OCI-LY1 (cell line): ENCODE results near the gene KIFC3.

Experiments
- H2AFZ ChIP-seq: fragments of 200-600 bp; sonication (generic), shearing (Covaris generic); 2 replicates; pipeline ENCODE4 v1.6.0; 2014; ENCODE audit warnings: antibody characterized with exemption, mild to moderate bottlenecking, low read length
- H3F3A ChIP-seq: fragments of 200-600 bp; sonication (generic), shearing (Covaris generic); 2 replicates; pipeline ENCODE4 v1.6.0; 2014; ENCODE audit warnings: mild to moderate bottlenecking, antibody characterized with exemption, low read length, moderate library complexity; ENCODE audit not compliant: insufficient read depth
- H3K27ac ChIP-seq: fragments of 200-600 bp; sonication (generic); 2 replicates; pipeline ENCODE4 v1.5.1; 2014; ENCODE audit warnings: low read length, mixed run types, mild to moderate bottlenecking, low read depth; ENCODE audit not compliant: poor library complexity, severe bottlenecking
- H3K27me3 ChIP-seq: fragments of 200-600 bp; sonication (generic); 2 replicates; pipeline ENCODE4 v1.6.0; 2014; ENCODE audit warnings: antibody characterized with exemption, mild to moderate bottlenecking, low read length, moderate library complexity; ENCODE audit not compliant: insufficient read depth
- H3K36me3 ChIP-seq: fragments of 200-600 bp; sonication (generic); 2 replicates; pipeline ENCODE4 v1.6.1; 2014; ENCODE audit warnings: mild to moderate bottlenecking, antibody characterized with exemption, low read length, moderate library complexity, mixed read lengths; ENCODE audit not compliant: insufficient read depth
- H3K4me1 ChIP-seq: fragments of 200-600 bp; sonication (generic); 2 replicates; pipeline ENCODE4 v1.5.1; 2014; ENCODE audit warnings: mild to moderate bottlenecking, low read length, moderate library complexity; ENCODE audit not compliant: insufficient read depth, severe bottlenecking
- H3K4me2 ChIP-seq: fragments of 200-600 bp; sonication (generic), shearing (Covaris generic); 2 replicates; pipeline ENCODE4 v1.6.1; 2014; ENCODE audit warnings: low read length
- H3K4me3 ChIP-seq: fragments of 200-600 bp; sonication (generic); 2 replicates; pipeline ENCODE4 v1.5.1; 2014; ENCODE audit warnings: low read length, low read depth, mild to moderate bottlenecking, mixed read lengths; ENCODE audit not compliant: poor library complexity, severe bottlenecking
- H3K79me2 ChIP-seq: fragments of 200-600 bp; shearing (Covaris generic); 2 replicates; pipeline ENCODE4 v1.6.1; 2016; ENCODE audit warnings: mixed run types, low read length, mixed read lengths; ENCODE audit not compliant: insufficient read depth
- H3K9ac ChIP-seq: fragments of 200-600 bp; sonication (generic), shearing (Covaris generic); 2 replicates; pipeline ENCODE4 v1.6.1; 2014; ENCODE audit warnings: mild to moderate bottlenecking, low read length, mixed read lengths
- H3K9me2 ChIP-seq: fragments of 200-600 bp; sonication (generic), shearing (Covaris generic); 2 replicates; pipeline ENCODE4 v1.6.1; 2014; ENCODE audit warnings: low read depth, mild to moderate bottlenecking, low read length, mixed read lengths
- H3K9me3 ChIP-seq: fragments of 200-600 bp; shearing (Covaris generic); 2 replicates; pipeline ENCODE4 v1.6.1; 2014; ENCODE audit warnings: low read length, mixed read lengths
- H4K20me1 ChIP-seq: fragments of 200-600 bp; sonication (generic), shearing (Covaris generic); 2 replicates; pipeline ENCODE4 v1.6.0; 2016; ENCODE audit warnings: mild to moderate bottlenecking, low read length; ENCODE audit not compliant: insufficient read depth
- CTCF ChIP-seq: fragments of 200-600 bp; sonication (generic), shearing (Covaris generic); IDR thresholded peaks from 2 replicates; pipeline ENCODE4 v1.5.1; 2017; ENCODE audit warnings: mild to moderate bottlenecking, antibody characterized with exemption, low read length, moderate library complexity, mixed read lengths
- EZH2 ChIP-seq: fragments of 200-600 bp; sonication (generic), shearing (Covaris generic); IDR thresholded peaks from 2 replicates; pipeline ENCODE4 v1.8.0; 2017; ENCODE audit warnings: borderline replicate concordance, mixed run types, mild to moderate bottlenecking, antibody characterized with exemption, low read length, moderate library complexity, mixed read lengths

The KIFC3 gene

DNA sequence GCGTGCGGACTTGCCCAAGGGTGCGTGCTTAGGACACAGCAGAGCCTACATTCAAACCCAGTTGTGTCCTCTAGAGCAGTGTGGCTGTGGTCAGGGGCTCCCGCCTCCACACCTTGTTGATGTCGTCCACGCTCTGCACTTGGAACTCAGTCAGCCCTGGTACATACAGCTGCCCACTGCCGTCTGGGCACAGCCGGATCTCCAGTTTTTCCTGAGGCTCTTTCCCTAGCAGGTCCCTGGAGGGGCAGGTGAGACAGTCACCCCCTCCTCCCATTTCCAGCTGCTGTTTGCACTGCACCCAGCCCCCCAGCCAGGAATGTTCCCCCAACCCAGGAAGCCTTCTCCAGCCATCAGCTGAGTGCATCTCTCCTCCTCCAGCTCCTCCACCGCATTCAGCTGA is 41.0 kb downstream of the KIFC3 start:
- Histone ChIP-seq H3F3A (no peaks in the 10 kb centered on the region), H4K20me1 (no peaks in the 10 kb centered on the region), H3K9ac (no peak overlapping the region), H3K27ac (no peak overlapping the region), H2AFZ (no peak overlapping the region), H3K4me2 (no peak overlapping the region), H3K79me2 (no peaks in the 10 kb centered on the region), H3K4me1 (no peaks in the 10 kb centered on the region), H3K4me3 (no peak overlapping the region), H3K9me2 (no peaks in the 10 kb centered on the region), H3K27me3 (no peaks in the 10 kb centered on the region), H3K9me3 (no peaks in the 10 kb centered on the region), H3K36me3 (no peaks in the 10 kb centered on the region; the same call in 1 of the 2 replicates)
- TF ChIP-seq EZH2 (no peak), CTCF (no peak)

GRCh38 chr16:57760357-57761160 is 41.7 kb downstream of the KIFC3 start:
- H3K9me2 ChIP-seq: no peaks in the 10 kb centered on the region
- no peaks in the 10 kb centered on the region for H4K20me1 ChIP-seq
- H3K4me1 ChIP-seq: no peaks in the 10 kb centered on the region
- H3K27me3 ChIP-seq: no peaks in the 10 kb centered on the region
- peaks cover 2% of the 10 kb centered on the region for H3K36me3 ChIP-seq
- no peak overlapping the region for H3K27ac ChIP-seq
- no peak overlapping the region for H2AFZ ChIP-seq
- H3K9ac ChIP-seq: no peak overlapping the region
- TF ChIP-seq EZH2: no peak
- no peak for TF ChIP-seq CTCF
- H3K79me2 ChIP-seq: no peaks in the 10 kb centered on the region
- H3K9me3 ChIP-seq: no peaks in the 10 kb centered on the region
- H3K4me3 ChIP-seq: no peak overlapping the region
- no peak overlapping the region for H3K4me2 ChIP-seq
- H3F3A ChIP-seq: no peaks in the 10 kb centered on the region

DNA sequence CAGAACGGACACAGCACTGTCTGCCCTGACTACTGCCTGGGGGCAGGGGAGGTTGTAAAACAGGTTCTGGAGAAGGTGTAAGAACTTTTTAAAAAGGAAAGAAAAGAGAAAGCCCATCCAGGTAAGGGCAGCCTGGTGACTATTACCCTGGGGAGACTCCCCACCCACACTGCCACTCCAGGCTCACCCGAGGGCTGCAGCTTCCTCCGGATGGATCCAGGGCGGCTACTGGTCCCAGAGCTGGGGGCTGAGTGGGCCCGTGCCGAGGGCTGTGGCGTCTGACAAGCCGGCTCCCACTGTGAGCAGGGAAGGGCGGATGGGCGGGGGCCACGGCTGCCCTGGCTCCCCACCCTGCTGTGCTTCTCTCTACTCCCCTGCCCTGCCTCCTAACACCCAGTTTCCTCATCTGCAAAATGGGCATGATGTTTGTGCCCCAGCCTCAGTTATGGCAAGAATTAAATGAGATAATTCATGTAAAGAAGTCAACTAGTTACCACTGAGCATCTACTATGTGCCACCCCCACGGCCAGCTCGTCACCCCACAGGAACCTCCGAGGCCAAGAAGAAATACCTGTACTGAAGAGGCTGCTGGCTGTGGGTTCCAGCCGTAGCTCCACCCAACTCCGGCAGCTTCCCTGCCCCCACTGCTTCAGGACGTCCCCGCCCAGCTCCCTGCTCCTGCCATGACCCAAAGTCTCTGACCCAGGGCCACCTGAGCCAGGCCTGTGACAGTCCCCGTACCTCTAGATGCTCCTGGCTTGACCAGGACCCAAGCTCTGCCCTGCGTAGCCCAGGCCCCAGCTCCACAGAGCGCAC is 42.5 kb downstream of the KIFC3 start:
- no peaks in the 10 kb centered on the region for H3F3A ChIP-seq
- no peak overlapping the region for H3K27ac ChIP-seq
- no peak overlapping the region for H3K4me3 ChIP-seq
- no peaks in the 10 kb centered on the region for H3K9me3 ChIP-seq
- TF ChIP-seq EZH2: no peak
- TF ChIP-seq CTCF: no peak
- peaks cover 8% of the 10 kb centered on the region for H3K36me3 ChIP-seq
- no peaks in the 10 kb centered on the region for H3K9me2 ChIP-seq
- no peak overlapping the region for H3K4me2 ChIP-seq
- no peak overlapping the region for H3K9ac ChIP-seq
- H2AFZ ChIP-seq: no peak overlapping the region
- no peaks in the 10 kb centered on the region for H3K27me3 ChIP-seq
- H3K79me2 ChIP-seq: no peaks in the 10 kb centered on the region
- H4K20me1 ChIP-seq: no peaks in the 10 kb centered on the region
- H3K4me1 ChIP-seq: no peaks in the 10 kb centered on the region
